ENCODE results near the gene PLA2G4C. TPM values are rescaled to one million over a fixed set of nuclear protein-coding genes. Genes with fewer than 3 reads are reported as not detected.

PLA2G4C gene
- total RNA-seq, 4 donors from 2014 or later: 1.2 to 9.5 (median 8.3) TPM

DNA sequence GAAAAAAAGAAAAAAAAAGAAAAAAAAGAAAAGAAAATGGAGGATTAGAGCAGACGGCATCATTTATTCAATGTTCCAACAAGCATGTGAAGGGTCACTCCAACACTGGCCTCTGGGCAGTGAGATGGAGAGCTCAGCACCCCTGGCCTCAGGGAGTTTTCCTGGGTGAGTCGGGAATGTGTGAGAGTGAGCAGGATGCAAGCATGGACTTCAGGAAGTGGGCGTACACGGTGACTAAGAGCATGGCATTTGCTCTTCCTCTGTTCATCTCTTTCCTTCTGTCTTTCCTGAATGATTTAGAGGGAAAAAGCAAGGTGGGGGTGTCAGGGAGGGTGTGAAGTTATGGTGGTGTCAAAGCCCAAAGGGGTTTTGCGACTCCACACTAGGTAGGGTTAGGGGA lies 66.1 kb downstream of the PLA2G4C start:
- in situ Hi-C loops (cut with MboI; ENCODE audit: low pct_ligation_motif_present in 1 of 4, low pct_unique_long_range_greater_than_20kb in 1 of 4, low sequenced_read_pairs in 3 of 4) (no loop called here), intact Hi-C loops (cut with DNase I; ENCODE audit: low total_unique reads) (no loop called here)
- no peaks in the 10 kb centered on the region for H3K36me3 ChIP-seq
- H3K4me1 ChIP-seq: no peaks in the 10 kb centered on the region
- DNase-seq: no peak
- no peak overlapping the region for H3K4me3 ChIP-seq
- no peak overlapping the region for H3K27ac ChIP-seq
- WGBS, 2 donors (ENCODE audit: low coverage in 1 of 2): 76 to 81% methylated on average over 3 to 5 of the region's 5 CpGs
- TF ChIP-seq POLR2A (IDR thresholded peaks at IDR 0.05) (no peak), POLR2AphosphoS5 (IDR thresholded peaks at IDR 0.05) (no peak), EP300 (IDR thresholded peaks at IDR 0.05; ENCODE audit: low read depth) (no peak)
- TF ChIP-seq, protein P1, sequence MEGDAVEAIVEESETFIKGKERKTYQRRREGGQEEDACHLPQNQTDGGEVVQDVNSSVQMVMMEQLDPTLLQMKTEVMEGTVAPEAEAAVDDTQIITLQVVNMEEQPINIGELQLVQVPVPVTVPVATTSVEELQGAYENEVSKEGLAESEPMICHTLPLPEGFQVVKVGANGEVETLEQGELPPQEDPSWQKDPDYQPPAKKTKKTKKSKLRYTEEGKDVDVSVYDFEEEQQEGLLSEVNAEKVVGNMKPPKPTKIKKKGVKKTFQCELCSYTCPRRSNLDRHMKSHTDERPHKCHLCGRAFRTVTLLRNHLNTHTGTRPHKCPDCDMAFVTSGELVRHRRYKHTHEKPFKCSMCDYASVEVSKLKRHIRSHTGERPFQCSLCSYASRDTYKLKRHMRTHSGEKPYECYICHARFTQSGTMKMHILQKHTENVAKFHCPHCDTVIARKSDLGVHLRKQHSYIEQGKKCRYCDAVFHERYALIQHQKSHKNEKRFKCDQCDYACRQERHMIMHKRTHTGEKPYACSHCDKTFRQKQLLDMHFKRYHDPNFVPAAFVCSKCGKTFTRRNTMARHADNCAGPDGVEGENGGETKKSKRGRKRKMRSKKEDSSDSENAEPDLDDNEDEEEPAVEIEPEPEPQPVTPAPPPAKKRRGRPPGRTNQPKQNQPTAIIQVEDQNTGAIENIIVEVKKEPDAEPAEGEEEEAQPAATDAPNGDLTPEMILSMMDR (IDR thresholded peaks at IDR 0.05): no peak
- H3K9me3 ChIP-seq: no peaks in the 10 kb centered on the region
- H3K27me3 ChIP-seq: peaks cover 15% of the 10 kb centered on the region

GRCh38 chr19:48043675-48044258 lies 66.8 kb downstream of the PLA2G4C start, which contains the start of gene CABP5:
Gene CABP5 (minus strand): TSS chr19:48044079. CDS start chr19:48043922, 157 bp downstream.
- 78 to 81% methylated on average over 3 to 10 of the region's 10 CpGs for WGBS, 2 donors (ENCODE audit: low coverage in 1 of 2)
- H3K9me3 ChIP-seq: no peaks in the 10 kb centered on the region
- no peaks in the 10 kb centered on the region for H3K4me1 ChIP-seq
- no peak for TF ChIP-seq POLR2A (IDR thresholded peaks at IDR 0.05)
- TF ChIP-seq, protein P1 (IDR thresholded peaks at IDR 0.05): no peak
- no peak for TF ChIP-seq POLR2AphosphoS5 (IDR thresholded peaks at IDR 0.05)
- TF ChIP-seq EP300 (IDR thresholded peaks at IDR 0.05; ENCODE audit: low read depth): no peak
- H3K36me3 ChIP-seq: no peaks in the 10 kb centered on the region
- in situ Hi-C loops (cut with MboI; ENCODE audit: low pct_ligation_motif_present in 1 of 4, low pct_unique_long_range_greater_than_20kb in 1 of 4, low sequenced_read_pairs in 3 of 4): no loop called here
- DNase-seq: no peak
- peaks cover 15% of the 10 kb centered on the region for H3K27me3 ChIP-seq
- no peak within 1 kb of the TSS for H3K27ac ChIP-seq
- H3K4me3 ChIP-seq: no peak within 1 kb of the TSS
- intact Hi-C loops (cut with DNase I; ENCODE audit: low total_unique reads): no loop called here

DNA sequence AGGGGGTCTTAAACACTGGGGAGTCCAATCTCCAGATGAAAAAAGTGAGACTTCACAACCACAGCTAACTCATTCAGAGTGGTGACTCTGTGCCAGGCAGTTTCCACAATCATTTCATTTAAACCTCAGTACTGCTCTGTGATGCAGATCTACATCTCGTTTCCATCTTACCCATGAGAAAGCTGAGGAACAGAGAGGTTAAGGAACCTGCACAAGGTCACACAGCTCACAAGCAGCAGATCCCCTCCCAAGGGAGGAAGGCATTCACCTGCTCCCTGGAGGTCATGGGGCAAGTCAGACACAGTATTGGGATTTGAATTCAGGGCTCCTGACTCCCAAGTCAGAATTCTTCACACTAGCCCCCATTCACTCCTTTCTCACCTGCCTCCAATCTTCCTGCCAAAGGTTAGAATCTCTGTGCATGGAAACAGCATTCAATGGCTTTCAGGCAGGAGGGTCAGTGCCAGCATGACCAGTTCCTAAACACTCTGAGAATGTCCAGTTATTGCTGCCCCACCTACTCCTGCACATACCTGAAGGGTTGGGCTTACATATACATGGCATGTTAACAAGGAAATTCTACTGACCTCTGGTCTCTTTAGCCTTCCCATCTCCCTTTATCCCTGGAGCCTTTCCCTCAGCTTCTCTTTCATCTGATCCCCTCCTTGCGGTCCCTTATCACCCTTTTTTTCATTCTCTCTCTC lies 68.6 kb downstream of the PLA2G4C start:
- Histone ChIP-seq H3K4me1 (no peaks in the 10 kb centered on the region), H3K27me3 (peaks cover 15% of the 10 kb centered on the region), H3K9me3 (peaks cover 0 to under 1% of the 10 kb centered on the region in 2 donors), H3K27ac (no peak overlapping the region), H3K4me3 (no peak overlapping the region), H3K36me3 (no peaks in the 10 kb centered on the region)
- DNase-seq: no peak
- no peak for TF ChIP-seq EP300 (IDR thresholded peaks at IDR 0.05; ENCODE audit: low read depth)
- TF ChIP-seq POLR2AphosphoS5 (IDR thresholded peaks at IDR 0.05): no peak
- TF ChIP-seq POLR2A (IDR thresholded peaks at IDR 0.05): no peak
- TF ChIP-seq, protein P1 (IDR thresholded peaks at IDR 0.05): no peak
- in situ Hi-C loops (cut with MboI; ENCODE audit: low pct_ligation_motif_present in 1 of 4, low pct_unique_long_range_greater_than_20kb in 1 of 4, low sequenced_read_pairs in 3 of 4) (no loop called here), intact Hi-C loops (cut with DNase I; ENCODE audit: low total_unique reads) (no loop called here)
- WGBS, 2 donors (ENCODE audit: low coverage in 1 of 2): 44 to 47% methylated on average over 2 of the region's 2 CpGs

- peaks cover 5% of the 10 kb centered on the region for H3K27me3 ChIP-seq
- no peaks in the 10 kb centered on the region for H3K4me1 ChIP-seq
- no peak for DNase-seq
- intact Hi-C loops (cut with DNase I; ENCODE audit: low total_unique reads): no loop called here
- peaks cover 5% of the 10 kb centered on the region in 2 donors for H3K9me3 ChIP-seq
- no peak for TF ChIP-seq EP300 (IDR thresholded peaks at IDR 0.05; ENCODE audit: low read depth)
- TF ChIP-seq, protein P1 (IDR thresholded peaks at IDR 0.05): no peak
- no peak for TF ChIP-seq POLR2A (IDR thresholded peaks at IDR 0.05)
- TF ChIP-seq POLR2AphosphoS5 (IDR thresholded peaks at IDR 0.05): no peak
- in situ Hi-C loops (cut with MboI; ENCODE audit: low pct_ligation_motif_present in 1 of 4, low pct_unique_long_range_greater_than_20kb in 1 of 4, low sequenced_read_pairs in 3 of 4): no loop called here
- WGBS, 2 donors (ENCODE audit: low coverage in 1 of 2): 90 to 93% methylated on average over 2 of the region's 2 CpGs
- no peak overlapping the region for H3K4me3 ChIP-seq
- no peak overlapping the region for H3K27ac ChIP-seq
- H3K36me3 ChIP-seq: no peaks in the 10 kb centered on the region
Observed at GRCh38 chr19:48036765-48037164, 73.9 kb downstream of the PLA2G4C start.
